ENCODE data around the gene FXYD6.

GRCh38 chr11:117859061-117859460 is 17.4 kb downstream of the FXYD6 start:
- TF ChIP-seq CTCF (IDR thresholded peaks at IDR 0.05) = no peak
- no peak for TF ChIP-seq POLR2A (IDR thresholded peaks at IDR 0.05)
